HepG2 (cell line): ENCODE data around the gene IRF1.

ENCODE experiments used
- TF ChIP-seq, protein P1 (sequence below): sonication (generic); formaldehyde crosslinking; IDR thresholded peaks from 2 replicates; pipeline ENCODE4 v1.5.0; 2020; ENCODE audit warnings: mild to moderate bottlenecking, missing genetic modification reagents, moderate library complexity
- TF ChIP-seq, protein P2 (sequence below): sonication (generic); formaldehyde crosslinking; IDR thresholded peaks from 2 replicates; pipeline ENCODE4 v1.4.0; 2020; ENCODE audit warnings: mild to moderate bottlenecking, missing genetic modification reagents

DNA sequence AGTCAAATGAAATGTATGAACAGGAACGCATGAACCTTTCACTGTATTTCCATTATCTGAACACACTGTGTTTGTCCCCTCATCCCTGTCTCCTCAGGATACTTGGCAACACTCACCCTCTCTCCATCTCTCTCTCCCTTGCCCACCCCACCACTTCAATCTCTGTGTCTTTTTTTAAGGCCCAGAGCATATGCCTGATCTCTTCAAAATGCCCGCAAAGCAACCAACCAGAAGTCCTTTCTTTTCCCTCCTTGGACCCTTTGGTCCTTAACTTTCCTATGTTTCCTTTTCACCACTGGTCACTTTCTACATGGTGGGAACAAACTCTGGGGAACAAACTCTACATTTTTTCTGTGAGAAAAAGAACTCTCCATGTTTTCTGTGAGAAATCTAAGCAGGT lies 3.2 kb upstream of the IRF1 start:
- TF ChIP-seq, protein P1, sequence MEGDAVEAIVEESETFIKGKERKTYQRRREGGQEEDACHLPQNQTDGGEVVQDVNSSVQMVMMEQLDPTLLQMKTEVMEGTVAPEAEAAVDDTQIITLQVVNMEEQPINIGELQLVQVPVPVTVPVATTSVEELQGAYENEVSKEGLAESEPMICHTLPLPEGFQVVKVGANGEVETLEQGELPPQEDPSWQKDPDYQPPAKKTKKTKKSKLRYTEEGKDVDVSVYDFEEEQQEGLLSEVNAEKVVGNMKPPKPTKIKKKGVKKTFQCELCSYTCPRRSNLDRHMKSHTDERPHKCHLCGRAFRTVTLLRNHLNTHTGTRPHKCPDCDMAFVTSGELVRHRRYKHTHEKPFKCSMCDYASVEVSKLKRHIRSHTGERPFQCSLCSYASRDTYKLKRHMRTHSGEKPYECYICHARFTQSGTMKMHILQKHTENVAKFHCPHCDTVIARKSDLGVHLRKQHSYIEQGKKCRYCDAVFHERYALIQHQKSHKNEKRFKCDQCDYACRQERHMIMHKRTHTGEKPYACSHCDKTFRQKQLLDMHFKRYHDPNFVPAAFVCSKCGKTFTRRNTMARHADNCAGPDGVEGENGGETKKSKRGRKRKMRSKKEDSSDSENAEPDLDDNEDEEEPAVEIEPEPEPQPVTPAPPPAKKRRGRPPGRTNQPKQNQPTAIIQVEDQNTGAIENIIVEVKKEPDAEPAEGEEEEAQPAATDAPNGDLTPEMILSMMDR (CRISPR knock-in tag) = no peak
- TF ChIP-seq, protein P2, sequence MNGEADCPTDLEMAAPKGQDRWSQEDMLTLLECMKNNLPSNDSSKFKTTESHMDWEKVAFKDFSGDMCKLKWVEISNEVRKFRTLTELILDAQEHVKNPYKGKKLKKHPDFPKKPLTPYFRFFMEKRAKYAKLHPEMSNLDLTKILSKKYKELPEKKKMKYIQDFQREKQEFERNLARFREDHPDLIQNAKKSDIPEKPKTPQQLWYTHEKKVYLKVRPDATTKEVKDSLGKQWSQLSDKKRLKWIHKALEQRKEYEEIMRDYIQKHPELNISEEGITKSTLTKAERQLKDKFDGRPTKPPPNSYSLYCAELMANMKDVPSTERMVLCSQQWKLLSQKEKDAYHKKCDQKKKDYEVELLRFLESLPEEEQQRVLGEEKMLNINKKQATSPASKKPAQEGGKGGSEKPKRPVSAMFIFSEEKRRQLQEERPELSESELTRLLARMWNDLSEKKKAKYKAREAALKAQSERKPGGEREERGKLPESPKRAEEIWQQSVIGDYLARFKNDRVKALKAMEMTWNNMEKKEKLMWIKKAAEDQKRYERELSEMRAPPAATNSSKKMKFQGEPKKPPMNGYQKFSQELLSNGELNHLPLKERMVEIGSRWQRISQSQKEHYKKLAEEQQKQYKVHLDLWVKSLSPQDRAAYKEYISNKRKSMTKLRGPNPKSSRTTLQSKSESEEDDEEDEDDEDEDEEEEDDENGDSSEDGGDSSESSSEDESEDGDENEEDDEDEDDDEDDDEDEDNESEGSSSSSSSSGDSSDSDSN = no peak
